Duodenal mucosa (tissue), 2 donors: ENCODE data around the gene UBXN11.
A peak's percentile ranks its signal among the peaks of the same experiment; 100 is the strongest.

Source experiments
- H3K27ac ChIP-seq: one replicate; pipeline ENCODE4 v1.7.0; 2013; ENCODE audit warnings: low read depth, low read length
- H3K27me3 ChIP-seq, 2 donors: one replicate each; pipeline ENCODE4 v1.7.0; 2013; ENCODE audit warnings: low read length in 2 of 2, control low read depth in 1 of 2; ENCODE audit not compliant: insufficient read depth in 2 of 2, control insufficient read depth in 1 of 2
- H3K36me3 ChIP-seq, 2 donors: one replicate each; pipeline ENCODE4 v1.7.0; 2013; ENCODE audit warnings: low read length in 2 of 2, control low read depth in 1 of 2; ENCODE audit not compliant: insufficient read depth in 2 of 2, control insufficient read depth in 1 of 2
- H3K4me1 ChIP-seq, 2 donors: one replicate each; pipeline ENCODE4 v1.7.0; 2013; ENCODE audit warnings: low read length in 2 of 2, control low read depth in 1 of 2; ENCODE audit not compliant: insufficient read depth in 2 of 2, control insufficient read depth in 1 of 2
- H3K4me3 ChIP-seq, 2 donors: one replicate each; pipeline ENCODE4 v1.7.0; 2013; ENCODE audit warnings: low read length in 2 of 2, low read depth in 1 of 2
- H3K9ac ChIP-seq, 2 donors: one replicate each; pipeline ENCODE4 v1.7.0; 2013; ENCODE audit warnings: low read length in 2 of 2, low read depth in 1 of 2
- H3K9me3 ChIP-seq, 2 donors: one replicate each; pipeline ENCODE4 v1.7.0; 2013; ENCODE audit warnings: low read length in 2 of 2, control low read depth in 1 of 2; ENCODE audit not compliant: control insufficient read depth in 1 of 2

UBXN11 gene

DNA sequence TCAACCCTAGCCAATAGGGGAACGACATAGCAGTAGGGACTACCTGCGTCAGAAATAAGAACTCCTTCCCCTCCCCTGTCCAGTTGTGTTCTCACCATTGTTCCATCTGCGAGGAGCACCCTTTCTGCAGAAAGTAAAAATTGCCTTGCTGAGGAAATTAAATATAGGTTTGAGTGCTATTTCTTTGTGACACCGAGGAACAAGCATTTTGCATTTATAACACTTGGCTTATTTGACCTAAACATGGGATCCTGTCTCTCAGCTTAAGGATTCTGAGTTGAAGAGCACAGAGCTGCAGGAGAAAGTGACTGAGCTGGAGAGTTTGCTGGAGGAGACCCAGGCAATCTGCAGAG lies 37.3 kb downstream of the UBXN11 start:
- Histone ChIP-seq H3K36me3 (peaks cover 19 to 45% of the 10 kb centered on the region in 2 donors), H3K4me3 (no peak overlapping the region), H3K9ac (no peak overlapping the region), H3K27me3 (no peaks in the 10 kb centered on the region), H3K4me1 (no peaks in the 10 kb centered on the region), H3K9me3 (peaks cover 3 to 6% of the 10 kb centered on the region in 2 donors), H3K27ac (no peak overlapping the region)

GRCh38 chr1:26268290-26269197 lies 37.9 kb downstream of the UBXN11 start:
- H3K9me3 ChIP-seq = peaks cover 3 to 6% of the 10 kb centered on the region in 2 donors
- no peak overlapping the region for H3K27ac ChIP-seq
- H3K4me3 ChIP-seq = peak overlapping the region in 1 of 2 donors; percentile 30
- H3K36me3 ChIP-seq = peaks cover 19 to 51% of the 10 kb centered on the region in 2 donors
- H3K9ac ChIP-seq = no peak overlapping the region
- no peaks in the 10 kb centered on the region for H3K27me3 ChIP-seq
- no peaks in the 10 kb centered on the region for H3K4me1 ChIP-seq

- no peak overlapping the region for H3K27ac ChIP-seq
- no peaks in the 10 kb centered on the region for H3K4me1 ChIP-seq
- no peak overlapping the region for H3K4me3 ChIP-seq
- H3K27me3 ChIP-seq = no peaks in the 10 kb centered on the region
- peaks cover 12 to 49% of the 10 kb centered on the region in 2 donors for H3K36me3 ChIP-seq
- H3K9ac ChIP-seq = no peak overlapping the region
- H3K9me3 ChIP-seq = peaks cover 3 to 6% of the 10 kb centered on the region in 2 donors
Measured at GRCh38 chr1:26265405-26265804, 41.0 kb downstream of the UBXN11 start.

DNA sequence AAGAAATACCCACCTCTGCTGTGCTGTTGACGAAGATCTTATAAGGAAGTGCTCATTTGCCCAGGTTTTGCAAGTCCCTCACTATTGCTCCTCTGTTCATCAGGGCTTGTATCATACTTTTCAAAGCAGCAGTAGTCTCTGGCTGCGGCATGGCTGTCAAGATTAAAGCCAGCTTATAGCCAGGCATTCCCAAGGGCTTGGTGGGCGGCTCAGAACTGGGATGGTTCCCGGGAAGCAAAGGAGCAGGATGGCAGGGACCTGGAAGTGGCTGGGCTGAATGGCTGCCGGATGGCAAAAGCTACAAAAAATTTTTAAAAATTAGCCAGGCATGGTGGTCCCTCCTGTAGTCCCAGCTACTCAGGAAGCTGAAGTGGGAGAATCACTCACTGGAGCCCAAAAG lies 43.2 kb downstream of the UBXN11 start:
- peaks cover 0 to 3% of the 10 kb centered on the region in 2 donors for H3K4me1 ChIP-seq
- no peak overlapping the region for H3K9ac ChIP-seq
- H3K9me3 ChIP-seq = no peaks in the 10 kb centered on the region
- H3K27ac ChIP-seq = no peak overlapping the region
- H3K36me3 ChIP-seq = peaks cover 6 to 46% of the 10 kb centered on the region in 2 donors
- no peaks in the 10 kb centered on the region for H3K27me3 ChIP-seq
- H3K4me3 ChIP-seq = no peak overlapping the region

DNA sequence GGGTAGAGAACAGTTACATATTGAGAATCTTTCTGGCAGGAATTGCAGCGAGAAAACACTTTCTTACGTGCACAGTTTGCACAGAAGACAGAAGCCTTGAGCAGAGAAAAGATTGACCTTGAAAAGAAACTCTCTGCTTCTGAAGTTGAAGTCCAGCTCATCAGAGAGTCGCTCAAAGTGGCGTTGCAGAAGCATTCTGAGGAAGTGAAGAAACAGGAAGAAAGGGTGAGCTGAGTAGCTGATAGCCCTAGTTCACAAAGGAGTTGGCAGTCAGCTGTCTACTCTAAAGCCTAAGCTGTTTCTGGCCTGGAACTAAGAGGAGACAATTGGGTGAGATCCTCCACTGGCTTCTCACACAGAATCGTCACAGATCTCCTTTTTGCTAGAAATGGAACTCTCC lies 46.9 kb downstream of the UBXN11 start:
- Histone ChIP-seq H3K36me3 (peaks cover 10 to 62% of the 10 kb centered on the region in 2 donors), H3K27ac (no peak overlapping the region), H3K27me3 (no peaks in the 10 kb centered on the region), H3K4me3 (no peak overlapping the region), H3K9me3 (no peaks in the 10 kb centered on the region), H3K9ac (no peak overlapping the region), H3K4me1 (peaks cover 0 to 3% of the 10 kb centered on the region in 2 donors)

- Histone ChIP-seq H3K27ac (no peak overlapping the region), H3K9ac (no peak overlapping the region), H3K27me3 (no peaks in the 10 kb centered on the region), H3K4me3 (no peak overlapping the region), H3K9me3 (no peaks in the 10 kb centered on the region), H3K4me1 (peaks cover 0 to 3% of the 10 kb centered on the region in 2 donors), H3K36me3 (peaks cover 10 to 60% of the 10 kb centered on the region in 2 donors)
Measured at GRCh38 chr1:26259005-26259404, 47.4 kb downstream of the UBXN11 start.

- no peak overlapping the region for H3K9ac ChIP-seq
- H3K36me3 ChIP-seq = peaks cover 10 to 49% of the 10 kb centered on the region in 2 donors
- no peak overlapping the region for H3K27ac ChIP-seq
Measured at GRCh38 chr1:26257222-26257621, 49.2 kb downstream of the UBXN11 start.

DNA sequence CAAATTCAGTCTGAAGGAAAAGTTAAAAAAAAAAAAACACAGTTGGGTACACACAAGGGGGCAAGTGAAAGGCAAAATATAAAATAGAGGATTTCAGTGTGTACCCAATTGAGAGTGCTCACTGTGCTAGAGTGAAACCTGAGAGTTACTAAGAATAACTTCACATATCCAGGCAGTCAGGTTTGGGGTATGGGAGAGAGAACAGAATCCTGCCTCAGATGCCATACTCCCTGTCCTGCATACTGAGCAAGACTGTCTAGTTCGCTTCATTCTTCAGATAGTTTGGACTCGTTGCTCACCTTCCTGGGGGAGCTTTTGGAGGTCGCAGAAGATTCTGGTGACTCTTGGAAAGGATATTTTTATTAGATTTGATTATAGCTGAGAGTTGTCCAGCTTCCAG lies 52.0 kb downstream of the UBXN11 start:
- Histone ChIP-seq H3K9ac (no peak overlapping the region), H3K27me3 (no peaks in the 10 kb centered on the region), H3K9me3 (no peaks in the 10 kb centered on the region), H3K36me3 (peaks cover 5 to 38% of the 10 kb centered on the region in 2 donors), H3K27ac (no peak overlapping the region), H3K4me3 (no peak overlapping the region), H3K4me1 (no peaks in the 10 kb centered on the region)

More at GRCh38 chr1:26257222-26257621, 49.2 kb downstream of the UBXN11 start:
- no peaks in the 10 kb centered on the region for H3K9me3 ChIP-seq
- peaks cover 0 to 3% of the 10 kb centered on the region in 2 donors for H3K4me1 ChIP-seq
- H3K4me3 ChIP-seq = no peak overlapping the region
- H3K27me3 ChIP-seq = no peaks in the 10 kb centered on the region

GRCh38 chr1:26252718-26253117 lies 53.7 kb downstream of the UBXN11 start:
- H3K27ac ChIP-seq = no peak overlapping the region
- no peak overlapping the region for H3K4me3 ChIP-seq
- no peaks in the 10 kb centered on the region for H3K9me3 ChIP-seq
- no peak overlapping the region for H3K9ac ChIP-seq
- H3K27me3 ChIP-seq = no peaks in the 10 kb centered on the region
- peaks cover under 1 to 27% of the 10 kb centered on the region in 2 donors for H3K36me3 ChIP-seq
- no peaks in the 10 kb centered on the region for H3K4me1 ChIP-seq

- Histone ChIP-seq H3K36me3 (peaks cover 0 to 14% of the 10 kb centered on the region in 2 donors), H3K27ac (no peak overlapping the region), H3K4me1 (peaks cover 9 to 12% of the 10 kb centered on the region in 2 donors), H3K9me3 (no peaks in the 10 kb centered on the region), H3K9ac (no peak overlapping the region), H3K4me3 (no peak overlapping the region), H3K27me3 (no peaks in the 10 kb centered on the region)
Measured at GRCh38 chr1:26239936-26240335, 66.5 kb downstream of the UBXN11 start.
